Vagina (tissue), 2 donors: ENCODE data around the gene DEGS2. TPM values are rescaled to one million over a fixed set of nuclear protein-coding genes. Genes with fewer than 3 reads are reported as not detected.
A peak's percentile ranks its signal among the peaks of the same experiment; 100 is the strongest.

Experiments
- DNase-seq, 2 donors: peaks; one replicate each; pipeline ENCODE4 v3.0.0-alpha.2; 2017; ENCODE audit errors: extremely low spot score in 2 of 2
- H3K27ac ChIP-seq: fragments of 200-600 bp; sonication (generic); one replicate; pipeline ENCODE4 v1.5.1; 2019
- H3K27me3 ChIP-seq: fragments of 200-600 bp; sonication (generic); one replicate; pipeline ENCODE4 v1.5.1; 2019
- H3K36me3 ChIP-seq, 2 donors: fragments of 200-600 bp; sonication (generic); one replicate each; pipeline ENCODE4 v1.5.1; 2017 to 2019
- H3K4me1 ChIP-seq: fragments of 200-600 bp; sonication (generic); one replicate; pipeline ENCODE4 v1.5.1; 2019
- H3K4me3 ChIP-seq, 2 donors: fragments of 200-600 bp; sonication (generic); 1 replicate in 1 of 2; 2 replicates in 1 of 2; pipeline ENCODE4 v1.5.1; 2016 to 2019
- H3K9me3 ChIP-seq: fragments of 200-600 bp; sonication (generic); one replicate; pipeline ENCODE4 v1.5.1; 2019
- CTCF ChIP-seq, 3 experiments: fragments of 450-650 bp in 2 of 3; fragments of 200-600 bp in 1 of 3; sonication (generic) in 1 of 3; IDR thresholded peaks; one replicate each; pipeline ENCODE4 v1.5.1; 2017 to 2019; ENCODE audit warnings: antibody characterized with exemption in 3 of 3, mild to moderate bottlenecking in 2 of 3, moderate library complexity in 2 of 3
- POLR2A ChIP-seq, 2 donors: fragments of 450-650 bp; IDR thresholded peaks; one replicate each; pipeline ENCODE4 v1.6.1; 2017; ENCODE audit warnings: antibody characterized with exemption in 2 of 2, mild to moderate bottlenecking in 2 of 2, moderate library complexity in 2 of 2
- POLR2AphosphoS5 ChIP-seq, 2 donors: sonication (generic); formaldehyde crosslinking; IDR thresholded peaks; one replicate each; pipeline ENCODE4 v1.9.0; 2017; ENCODE audit warnings: antibody characterized with exemption in 2 of 2, mild to moderate bottlenecking in 2 of 2, low read depth in 1 of 2; ENCODE audit not compliant: insufficient read depth in 1 of 2
- intact Hi-C: fragments of 100-400 bp; cut with DNase I; formaldehyde crosslinking; loops from one replicate; pipeline ENCODE4 v1.15.1; 2023
- total RNA-seq: library from RNA; depleted of rRNA; stranded (reverse); fragments of >200 nt; gene quantifications from one replicate; pipeline ENCODE4 v1.2.3, GENCODE V29; 2016

DEGS2 gene
- total RNA-seq, 1 donor from 2014 or later = 19.9 TPM

GRCh38 chr14:100172811-100173210 lies 13.4 kb upstream of the DEGS2 start:
- no peaks in the 10 kb centered on the region for H3K27me3 ChIP-seq
- H3K27ac ChIP-seq = no peak overlapping the region
- no peaks in the 10 kb centered on the region for H3K4me1 ChIP-seq
- no peak overlapping the region for H3K4me3 ChIP-seq
- no peak for TF ChIP-seq POLR2AphosphoS5 (IDR thresholded peaks at IDR 0.05; ENCODE audit: insufficient read depth in 1 of 2, low read depth in 1 of 2)
- no peak for TF ChIP-seq CTCF (IDR thresholded peaks at IDR 0.05)
- TF ChIP-seq POLR2A (IDR thresholded peaks at IDR 0.05) = no peak
- intact Hi-C loops = no loop called here
- H3K9me3 ChIP-seq = no peaks in the 10 kb centered on the region
- DNase-seq = no peak
- no peaks in the 10 kb centered on the region for H3K36me3 ChIP-seq

- no peaks in the 10 kb centered on the region for H3K27me3 ChIP-seq
- H3K4me3 ChIP-seq = no peak overlapping the region
- H3K9me3 ChIP-seq = no peaks in the 10 kb centered on the region
- H3K4me1 ChIP-seq = peaks cover 11% of the 10 kb centered on the region
- H3K27ac ChIP-seq = no peak overlapping the region
- no peaks in the 10 kb centered on the region for H3K36me3 ChIP-seq
- DNase-seq = no peak
- TF ChIP-seq POLR2AphosphoS5 (IDR thresholded peaks at IDR 0.05; ENCODE audit: insufficient read depth in 1 of 2, low read depth in 1 of 2) (no peak), POLR2A (IDR thresholded peaks at IDR 0.05) (no peak), CTCF (IDR thresholded peaks at IDR 0.05) (no peak)
- intact Hi-C loops = no loop called here
These were observed 11.4 kb upstream of the DEGS2 start for GRCh38 chr14:100170880-100171279.

GRCh38 chr14:100168506-100168905 lies 9.1 kb upstream of the DEGS2 start:
- intact Hi-C loops = no loop called here
- Histone ChIP-seq H3K9me3 (no peaks in the 10 kb centered on the region), H3K4me3 (no peak overlapping the region), H3K27ac (no peak overlapping the region), H3K27me3 (no peaks in the 10 kb centered on the region), H3K36me3 (no peaks in the 10 kb centered on the region), H3K4me1 (peaks cover 18% of the 10 kb centered on the region)
- DNase-seq = no peak
- no peak for TF ChIP-seq POLR2AphosphoS5 (IDR thresholded peaks at IDR 0.05; ENCODE audit: insufficient read depth in 1 of 2, low read depth in 1 of 2)
- no peak for TF ChIP-seq POLR2A (IDR thresholded peaks at IDR 0.05)

GRCh38 chr14:100165831-100166440 lies 6.5 kb upstream of the DEGS2 start:
- no peak for TF ChIP-seq POLR2A (IDR thresholded peaks at IDR 0.05)
- TF ChIP-seq CTCF (IDR thresholded peaks at IDR 0.05) = no peak
- TF ChIP-seq POLR2AphosphoS5 (IDR thresholded peaks at IDR 0.05; ENCODE audit: insufficient read depth in 1 of 2, low read depth in 1 of 2) = no peak
- Histone ChIP-seq H3K27me3 (no peaks in the 10 kb centered on the region), H3K36me3 (no peaks in the 10 kb centered on the region), H3K27ac (no peak overlapping the region), H3K4me1 (peaks cover 18% of the 10 kb centered on the region), H3K9me3 (no peaks in the 10 kb centered on the region), H3K4me3 (peak overlapping the region; percentile 35 to 51)
- no peak for DNase-seq
- intact Hi-C loops = no loop called here

GRCh38 chr14:100165376-100165775 lies 5.9 kb upstream of the DEGS2 start:
- no peaks in the 10 kb centered on the region for H3K9me3 ChIP-seq
- no peak overlapping the region for H3K27ac ChIP-seq
- H3K27me3 ChIP-seq = no peaks in the 10 kb centered on the region
- peaks cover 18% of the 10 kb centered on the region for H3K4me1 ChIP-seq
- DNase-seq = no peak
- intact Hi-C loops = no loop called here
- no peaks in the 10 kb centered on the region for H3K36me3 ChIP-seq
- no peak overlapping the region for H3K4me3 ChIP-seq
- TF ChIP-seq POLR2AphosphoS5 (IDR thresholded peaks at IDR 0.05; ENCODE audit: insufficient read depth in 1 of 2, low read depth in 1 of 2) (no peak), CTCF (IDR thresholded peaks at IDR 0.05) (no peak), POLR2A (IDR thresholded peaks at IDR 0.05) (no peak)
